ENCODE measurements around the gene STEAP3. TPM values are rescaled to one million over a fixed set of nuclear protein-coding genes. Genes with fewer than 3 reads are reported as not detected.

Gene STEAP3
- total RNA-seq, 2 donors from 2014 or later = 4.4 to 7.9 TPM

- no peak overlapping the region for H3K27ac Mint-ChIP-seq
- WGBS, 2 experiments (ENCODE audit: insufficient coverage in 1 of 2, insufficient read length in 1 of 2) = 86 to 93% methylated on average over 2 to 7 of the region's 7 CpGs
- no peaks in the 10 kb centered on the region for H3K27me3 ChIP-seq (ENCODE audit: control insufficient read depth, insufficient read depth, low read length, poor library complexity, severe bottlenecking)
These were observed 43.6 kb upstream of the STEAP3 start for GRCh38 chr2:119179991-119180390.

GRCh38 chr2:119180892-119181291 is 42.7 kb upstream of the STEAP3 start:
- Mint-ChIP-seq H3K4me1 (no peaks in the 10 kb centered on the region), H3K36me3 (ENCODE audit: low read depth) (no peaks in the 10 kb centered on the region), H3K27ac (no peak overlapping the region), H3K9me3 (no peaks in the 10 kb centered on the region), H3K27me3 (ENCODE audit: insufficient read depth) (no peaks in the 10 kb centered on the region), H3K4me3 (no peak overlapping the region)
- Histone ChIP-seq H3K27me3 (ENCODE audit: control insufficient read depth, insufficient read depth, low read length, poor library complexity, severe bottlenecking) (no peaks in the 10 kb centered on the region), H3K9ac (ENCODE audit: extremely low read depth, low read length, poor library complexity, severe bottlenecking) (no peak overlapping the region), H3K4me3 (ENCODE audit: low read length) (no peak overlapping the region), H3K27ac (ENCODE audit: low read depth, low read length) (no peak overlapping the region), H3K9me3 (ENCODE audit: control insufficient read depth, low read length) (no peaks in the 10 kb centered on the region), H3K4me1 (ENCODE audit: control insufficient read depth, insufficient read depth, low read length) (no peaks in the 10 kb centered on the region), H3K36me3 (ENCODE audit: control insufficient read depth, insufficient read depth, low read length) (no peaks in the 10 kb centered on the region)
- no peak for DNase-seq
- TF ChIP-seq CTCF (conservative IDR thresholded peaks at IDR 0.05) = no peak
- WGBS, 2 experiments (ENCODE audit: insufficient coverage in 1 of 2, insufficient read length in 1 of 2) = 87 to 88% methylated on average over 1 to 5 of the region's 5 CpGs

More at GRCh38 chr2:119179991-119180390, 43.6 kb upstream of the STEAP3 start:
- H3K9ac ChIP-seq (ENCODE audit: extremely low read depth, low read length, poor library complexity, severe bottlenecking) = no peak overlapping the region
- no peaks in the 10 kb centered on the region for H3K9me3 ChIP-seq (ENCODE audit: control insufficient read depth, low read length)
- no peaks in the 10 kb centered on the region for H3K4me1 ChIP-seq (ENCODE audit: control insufficient read depth, insufficient read depth, low read length)
- no peaks in the 10 kb centered on the region for H3K36me3 ChIP-seq (ENCODE audit: control insufficient read depth, insufficient read depth, low read length)
- Mint-ChIP-seq H3K9me3 (peaks cover under 1% of the 10 kb centered on the region), H3K36me3 (ENCODE audit: low read depth) (no peaks in the 10 kb centered on the region), H3K4me1 (no peaks in the 10 kb centered on the region), H3K27me3 (ENCODE audit: insufficient read depth) (peaks cover 2% of the 10 kb centered on the region), H3K4me3 (no peak overlapping the region)
- no peak for TF ChIP-seq CTCF (conservative IDR thresholded peaks at IDR 0.05)
- DNase-seq = no peak
- H3K4me3 ChIP-seq (ENCODE audit: low read length) = no peak overlapping the region
- H3K27ac ChIP-seq (ENCODE audit: low read depth, low read length) = no peak overlapping the region

GRCh38 chr2:119181391-119181790 is 42.2 kb upstream of the STEAP3 start:
- no peak overlapping the region for H3K4me3 Mint-ChIP-seq
- WGBS, 2 experiments (ENCODE audit: insufficient coverage in 1 of 2, insufficient read length in 1 of 2) = 92 to 94% methylated on average over 2 to 10 of the region's 10 CpGs
- Histone ChIP-seq H3K27me3 (ENCODE audit: control insufficient read depth, insufficient read depth, low read length, poor library complexity, severe bottlenecking) (no peaks in the 10 kb centered on the region), H3K36me3 (ENCODE audit: control insufficient read depth, insufficient read depth, low read length) (no peaks in the 10 kb centered on the region), H3K27ac (ENCODE audit: low read depth, low read length) (no peak overlapping the region), H3K9me3 (ENCODE audit: control insufficient read depth, low read length) (no peaks in the 10 kb centered on the region), H3K4me1 (ENCODE audit: control insufficient read depth, insufficient read depth, low read length) (no peaks in the 10 kb centered on the region), H3K4me3 (ENCODE audit: low read length) (no peak overlapping the region), H3K9ac (ENCODE audit: extremely low read depth, low read length, poor library complexity, severe bottlenecking) (no peak overlapping the region)
- H3K27ac Mint-ChIP-seq = no peak overlapping the region
- H3K9me3 Mint-ChIP-seq = no peaks in the 10 kb centered on the region
- no peaks in the 10 kb centered on the region for H3K27me3 Mint-ChIP-seq (ENCODE audit: insufficient read depth)
- no peak for DNase-seq
- TF ChIP-seq CTCF (conservative IDR thresholded peaks at IDR 0.05) = no peak
- no peaks in the 10 kb centered on the region for H3K4me1 Mint-ChIP-seq
- no peaks in the 10 kb centered on the region for H3K36me3 Mint-ChIP-seq (ENCODE audit: low read depth)
